HCT116 (cell line): Measurements from ENCODE around the gene SESN3. TPM values are rescaled to one million over a fixed set of nuclear protein-coding genes. Genes with fewer than 3 reads are reported as not detected.

Source experiments
- ATAC-seq: fragments of 200-7000 bp; cut with Tn5 transposase; 2 replicates; pipeline ENCODE4 v1.9.1; 2020; ENCODE audit warnings: mild to moderate bottlenecking, moderate library complexity
- BruUV-seq: library from RNA; stranded (reverse); fragments of 400-500 nt; replicated peaks from 2 replicates; lab custom pipeline; 2021; lab: Mats Ljungman, UMichigan
- CTCF ChIA-PET: fragments of 300-600 bp; sonication (Branson Sonifier 250); formaldehyde crosslinking; loops from one replicate; lab custom pipeline; 2021; ENCODE audit warnings: antibody characterized with exemption; lab: Charles Lee
- POLR2A ChIA-PET: fragments of 300-600, 350-600 bp; sonication (Branson Sonifier 250); formaldehyde crosslinking; loops from one replicate; lab custom pipeline; 2021; ENCODE audit warnings: antibody characterized with exemption; lab: Charles Lee
- RAD21 ChIA-PET, 2 experiments: fragments of 300-600 bp; sonication (Branson Sonifier 250); formaldehyde crosslinking; loops; one replicate each; lab custom pipeline; 2023; ENCODE audit warnings: low total read pairs in 2 of 2; ENCODE audit not compliant: uncharacterized antibody in 2 of 2, unreplicated experiment in 2 of 2, low non-redundant PET in 1 of 2; lab: Charles Lee
- DNase-seq: peaks from one replicate; pipeline ENCODE4 v3.0.0-alpha.2; 2010; ENCODE audit warnings: low read depth, low spot score
- H2AFZ ChIP-seq: fragments of 200-600 bp; shearing (Covaris generic), sonication (generic); 2 replicates; pipeline ENCODE4 v1.6.1; 2017; ENCODE audit warnings: low read depth, mixed run types, mixed read lengths, antibody characterized with exemption, low read length; ENCODE audit not compliant: poor library complexity, severe bottlenecking
- H3K27ac ChIP-seq: 2 replicates; pipeline ENCODE4 v1.5.1; 2012; ENCODE audit warnings: low read depth, low read length
- H3K27me3 ChIP-seq: fragments of 200-600 bp; sonication (generic); 2 replicates; pipeline ENCODE4 v1.6.1; 2016; ENCODE audit warnings: mixed run types, low read length, mixed read lengths; ENCODE audit not compliant: insufficient read depth
- H3K36me3 ChIP-seq, 2 experiments: fragments of 200-500 bp in 1 of 2; fragments of 200-600 bp in 1 of 2; sonication (Bioruptor generic) in 1 of 2; sonication (generic) in 1 of 2; 2 replicates each; pipeline versions ENCODE4 v1.5.1 to v1.6.1; 2014 to 2016; ENCODE audit warnings: low read length in 2 of 2, inconsistent platforms in 1 of 2, mixed read lengths in 1 of 2, mixed run types in 1 of 2; ENCODE audit not compliant: insufficient read depth in 2 of 2, control insufficient read depth in 1 of 2
- H3K4me1 ChIP-seq, 2 experiments: fragments of 200-600 bp in 1 of 2; sonication (generic) in 1 of 2; 2 replicates each; pipeline versions ENCODE4 v1.5.1 to v1.6.1; 2012 to 2017; ENCODE audit warnings: low read length in 2 of 2, inconsistent platforms in 1 of 2, mild to moderate bottlenecking in 1 of 2, mixed read lengths in 1 of 2, mixed run types in 1 of 2, moderate library complexity in 1 of 2; ENCODE audit not compliant: insufficient read depth in 2 of 2, control insufficient read depth in 1 of 2
- H3K4me2 ChIP-seq: fragments of 200-600 bp; sonication (generic); 2 replicates; pipeline ENCODE4 v1.6.1; 2017; ENCODE audit warnings: mixed run types, low read length, mixed read lengths
- H3K4me3 ChIP-seq, 2 experiments: fragments of 200-600 bp in 1 of 2; sonication (generic) in 1 of 2; replicated peaks in 1 of 2; 2 replicates each; pipeline ENCODE4 v1.5.1; 2011 to 2016; ENCODE audit warnings: low read length in 2 of 2, control low read depth in 1 of 2, low read depth in 1 of 2, mild to moderate bottlenecking in 1 of 2, mixed read lengths in 1 of 2, mixed run types in 1 of 2
- H3K79me2 ChIP-seq: fragments of 200-600 bp; sonication (generic); 2 replicates; pipeline ENCODE4 v1.6.1; 2017; ENCODE audit warnings: mild to moderate bottlenecking, mixed run types, low read length, moderate library complexity, mixed read lengths; ENCODE audit not compliant: insufficient read depth
- H3K9ac ChIP-seq: fragments of 200-600 bp; sonication (generic); 2 replicates; pipeline ENCODE4 v1.6.1; 2016; ENCODE audit warnings: low read length, mixed read lengths
- H3K9me2 ChIP-seq: fragments of 200-600 bp; sonication (generic), shearing (Covaris generic); 2 replicates; pipeline ENCODE4 v1.6.1; 2017; ENCODE audit warnings: mixed run types, mild to moderate bottlenecking, moderate library complexity; ENCODE audit not compliant: insufficient read depth
- H3K9me3 ChIP-seq, 2 experiments: fragments of 200-500 bp in 1 of 2; fragments of 200-600 bp in 1 of 2; sonication (Bioruptor generic) in 1 of 2; sonication (generic) in 1 of 2; 2 replicates each; pipeline ENCODE4 v1.6.1; 2014 to 2017; ENCODE audit warnings: low read length in 2 of 2, mixed read lengths in 2 of 2, inconsistent platforms in 1 of 2, low read depth in 1 of 2, mild to moderate bottlenecking in 1 of 2, mixed run types in 1 of 2, moderate library complexity in 1 of 2; ENCODE audit not compliant: control insufficient read depth in 1 of 2, insufficient read depth in 1 of 2
- H4K20me1 ChIP-seq: fragments of 200-600 bp; sonication (generic), shearing (Covaris generic); 2 replicates; pipeline ENCODE4 v1.6.1; 2017; ENCODE audit warnings: mixed run types, mild to moderate bottlenecking, moderate library complexity; ENCODE audit not compliant: insufficient read depth
- CEBPB ChIP-seq: IDR thresholded peaks from 2 replicates; pipeline ENCODE4 v1.6.1; 2012; ENCODE audit warnings: low read depth
- EGR1 ChIP-seq: IDR thresholded peaks from 2 replicates; pipeline ENCODE4 v1.6.1; 2012; ENCODE audit warnings: low read depth
- FOSL1 ChIP-seq: IDR thresholded peaks from 2 replicates; pipeline ENCODE4 v1.6.1; 2012; ENCODE audit warnings: low read depth
- JUND ChIP-seq: IDR thresholded peaks from 2 replicates; pipeline ENCODE4 v1.6.1; 2012
- RAD21 ChIP-seq: IDR thresholded peaks from 2 replicates; pipeline ENCODE4 v1.6.1; 2012; ENCODE audit warnings: low read depth, mild to moderate bottlenecking
- SP1 ChIP-seq: IDR thresholded peaks from 2 replicates; pipeline ENCODE4 v1.6.1; 2012; ENCODE audit warnings: low read depth
- TCF7L2 ChIP-seq: IDR thresholded peaks from 2 replicates; pipeline ENCODE4 v1.7.0; 2011; ENCODE audit warnings: borderline replicate concordance, inconsistent platforms; ENCODE audit not compliant: insufficient read depth, insufficient read length; ENCODE audit errors: extremely low read depth
- ZNF274 ChIP-seq: fragments of 200-500 bp; sonication (Bioruptor generic); IDR thresholded peaks from 2 replicates; pipeline ENCODE4 v1.6.1; 2014; ENCODE audit warnings: mild to moderate bottlenecking, low read depth, low read length, inconsistent platforms
- intact Hi-C: fragments of 100-400 bp; cut with micrococcal nuclease; formaldehyde crosslinking; loops from 2 replicates; pipeline ENCODE4 v1.10.0; 2022
- total RNA-seq: library from RNA; stranded (reverse); gene quantifications from one replicate; pipeline ENCODE4 v1.2.1, GENCODE V29; 2021; ENCODE audit not compliant: unreplicated experiment
- TF ChIP-seq, protein P1 (sequence below), 3 experiments: fragments of 200-600 bp in 1 of 3; sonication (generic) in 1 of 3; IDR thresholded peaks in 2 of 3; conservative IDR thresholded peaks in 1 of 3; 2 replicates each; pipeline ENCODE4 v1.5.1; 2012 to 2017; ENCODE audit warnings: low read depth in 2 of 3, low read length in 2 of 3, antibody characterized with exemption in 1 of 3, borderline replicate concordance in 1 of 3, control low read depth in 1 of 3, mild to moderate bottlenecking in 1 of 3, mixed read lengths in 1 of 3, mixed run types in 1 of 3, moderate library complexity in 1 of 3; ENCODE audit not compliant: insufficient read depth in 1 of 3
- TF ChIP-seq, protein P2 (sequence below): IDR thresholded peaks from 2 replicates; pipeline ENCODE4 v1.6.1; 2012; ENCODE audit warnings: low read depth

Gene SESN3
- total RNA-seq, 1 experiment from 2014 or later: 4.2 TPM

GRCh38 chr11:95170294-95170693, 60.7 kb downstream of the SESN3 start:
- Histone ChIP-seq H3K4me3 (no peak overlapping the region), H3K36me3 (no peaks in the 10 kb centered on the region), H3K79me2 (no peaks in the 10 kb centered on the region), H3K9ac (no peak overlapping the region), H3K9me3 (no peaks in the 10 kb centered on the region), H3K9me2 (no peaks in the 10 kb centered on the region), H3K27ac (no peak overlapping the region), H4K20me1 (no peaks in the 10 kb centered on the region), H2AFZ (no peak overlapping the region), H3K4me1 (no peaks in the 10 kb centered on the region), H3K4me2 (no peak overlapping the region), H3K27me3 (no peaks in the 10 kb centered on the region)
- DNase-seq (no peak), ATAC-seq (no peak)
- TF ChIP-seq, protein P1, sequence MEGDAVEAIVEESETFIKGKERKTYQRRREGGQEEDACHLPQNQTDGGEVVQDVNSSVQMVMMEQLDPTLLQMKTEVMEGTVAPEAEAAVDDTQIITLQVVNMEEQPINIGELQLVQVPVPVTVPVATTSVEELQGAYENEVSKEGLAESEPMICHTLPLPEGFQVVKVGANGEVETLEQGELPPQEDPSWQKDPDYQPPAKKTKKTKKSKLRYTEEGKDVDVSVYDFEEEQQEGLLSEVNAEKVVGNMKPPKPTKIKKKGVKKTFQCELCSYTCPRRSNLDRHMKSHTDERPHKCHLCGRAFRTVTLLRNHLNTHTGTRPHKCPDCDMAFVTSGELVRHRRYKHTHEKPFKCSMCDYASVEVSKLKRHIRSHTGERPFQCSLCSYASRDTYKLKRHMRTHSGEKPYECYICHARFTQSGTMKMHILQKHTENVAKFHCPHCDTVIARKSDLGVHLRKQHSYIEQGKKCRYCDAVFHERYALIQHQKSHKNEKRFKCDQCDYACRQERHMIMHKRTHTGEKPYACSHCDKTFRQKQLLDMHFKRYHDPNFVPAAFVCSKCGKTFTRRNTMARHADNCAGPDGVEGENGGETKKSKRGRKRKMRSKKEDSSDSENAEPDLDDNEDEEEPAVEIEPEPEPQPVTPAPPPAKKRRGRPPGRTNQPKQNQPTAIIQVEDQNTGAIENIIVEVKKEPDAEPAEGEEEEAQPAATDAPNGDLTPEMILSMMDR (IDR thresholded peaks at IDR 0.05 in 2 of 3, conservative IDR thresholded peaks at IDR 0.05 in 1 of 3; ENCODE audit: borderline replicate concordance in 1 of 3, insufficient read depth in 1 of 3, low read depth in 2 of 3, low read length in 2 of 3): no peak
- TF ChIP-seq FOSL1 (no peak), CEBPB (no peak), RAD21 (no peak), TCF7L2 (no peak), JUND (no peak), EGR1 (no peak), SP1 (no peak), ZNF274 (no peak)
- TF ChIP-seq, protein P2, sequence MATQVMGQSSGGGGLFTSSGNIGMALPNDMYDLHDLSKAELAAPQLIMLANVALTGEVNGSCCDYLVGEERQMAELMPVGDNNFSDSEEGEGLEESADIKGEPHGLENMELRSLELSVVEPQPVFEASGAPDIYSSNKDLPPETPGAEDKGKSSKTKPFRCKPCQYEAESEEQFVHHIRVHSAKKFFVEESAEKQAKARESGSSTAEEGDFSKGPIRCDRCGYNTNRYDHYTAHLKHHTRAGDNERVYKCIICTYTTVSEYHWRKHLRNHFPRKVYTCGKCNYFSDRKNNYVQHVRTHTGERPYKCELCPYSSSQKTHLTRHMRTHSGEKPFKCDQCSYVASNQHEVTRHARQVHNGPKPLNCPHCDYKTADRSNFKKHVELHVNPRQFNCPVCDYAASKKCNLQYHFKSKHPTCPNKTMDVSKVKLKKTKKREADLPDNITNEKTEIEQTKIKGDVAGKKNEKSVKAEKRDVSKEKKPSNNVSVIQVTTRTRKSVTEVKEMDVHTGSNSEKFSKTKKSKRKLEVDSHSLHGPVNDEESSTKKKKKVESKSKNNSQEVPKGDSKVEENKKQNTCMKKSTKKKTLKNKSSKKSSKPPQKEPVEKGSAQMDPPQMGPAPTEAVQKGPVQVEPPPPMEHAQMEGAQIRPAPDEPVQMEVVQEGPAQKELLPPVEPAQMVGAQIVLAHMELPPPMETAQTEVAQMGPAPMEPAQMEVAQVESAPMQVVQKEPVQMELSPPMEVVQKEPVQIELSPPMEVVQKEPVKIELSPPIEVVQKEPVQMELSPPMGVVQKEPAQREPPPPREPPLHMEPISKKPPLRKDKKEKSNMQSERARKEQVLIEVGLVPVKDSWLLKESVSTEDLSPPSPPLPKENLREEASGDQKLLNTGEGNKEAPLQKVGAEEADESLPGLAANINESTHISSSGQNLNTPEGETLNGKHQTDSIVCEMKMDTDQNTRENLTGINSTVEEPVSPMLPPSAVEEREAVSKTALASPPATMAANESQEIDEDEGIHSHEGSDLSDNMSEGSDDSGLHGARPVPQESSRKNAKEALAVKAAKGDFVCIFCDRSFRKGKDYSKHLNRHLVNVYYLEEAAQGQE: no peak
- BruUV-seq: no TSS peak
- ChIA-PET CTCF (no interaction called here), RAD21 (no interaction called here), POLR2A (no interaction called here)
- intact Hi-C loops: no loop called here
